HCT116 (cell line): ENCODE data around the gene PGM3. TPM values are rescaled to one million over a fixed set of nuclear protein-coding genes. Genes with fewer than 3 reads are reported as not detected.

Experiments
- ATAC-seq: fragments of 200-7000 bp; cut with Tn5 transposase; 2 replicates; pipeline ENCODE4 v1.9.1; 2020; ENCODE audit warnings: mild to moderate bottlenecking, moderate library complexity
- BruUV-seq: library from RNA; stranded (reverse); fragments of 400-500 nt; replicated peaks from 2 replicates; lab custom pipeline; 2021; lab: Mats Ljungman, UMichigan
- CTCF ChIA-PET: fragments of 300-600 bp; sonication (Branson Sonifier 250); formaldehyde crosslinking; loops from one replicate; lab custom pipeline; 2021; ENCODE audit warnings: antibody characterized with exemption; lab: Charles Lee
- POLR2A ChIA-PET: fragments of 300-600, 350-600 bp; sonication (Branson Sonifier 250); formaldehyde crosslinking; loops from one replicate; lab custom pipeline; 2021; ENCODE audit warnings: antibody characterized with exemption; lab: Charles Lee
- RAD21 ChIA-PET, 2 experiments: fragments of 300-600 bp; sonication (Branson Sonifier 250); formaldehyde crosslinking; loops; one replicate each; lab custom pipeline; 2023; ENCODE audit warnings: low total read pairs in 2 of 2; ENCODE audit not compliant: uncharacterized antibody in 2 of 2, unreplicated experiment in 2 of 2, low non-redundant PET in 1 of 2; lab: Charles Lee
- DNase-seq: peaks from one replicate; pipeline ENCODE4 v3.0.0-alpha.2; 2010; ENCODE audit warnings: low read depth, low spot score
- H2AFZ ChIP-seq: fragments of 200-600 bp; shearing (Covaris generic), sonication (generic); 2 replicates; pipeline ENCODE4 v1.6.1; 2017; ENCODE audit warnings: low read depth, mixed run types, mixed read lengths, antibody characterized with exemption, low read length; ENCODE audit not compliant: poor library complexity, severe bottlenecking
- H3K27ac ChIP-seq: 2 replicates; pipeline ENCODE4 v1.5.1; 2012; ENCODE audit warnings: low read depth, low read length
- H3K27me3 ChIP-seq: fragments of 200-600 bp; sonication (generic); 2 replicates; pipeline ENCODE4 v1.6.1; 2016; ENCODE audit warnings: mixed run types, low read length, mixed read lengths; ENCODE audit not compliant: insufficient read depth
- H3K36me3 ChIP-seq, 2 experiments: fragments of 200-500 bp in 1 of 2; fragments of 200-600 bp in 1 of 2; sonication (Bioruptor generic) in 1 of 2; sonication (generic) in 1 of 2; 2 replicates each; pipeline versions ENCODE4 v1.5.1 to v1.6.1; 2014 to 2016; ENCODE audit warnings: low read length in 2 of 2, inconsistent platforms in 1 of 2, mixed read lengths in 1 of 2, mixed run types in 1 of 2; ENCODE audit not compliant: insufficient read depth in 2 of 2, control insufficient read depth in 1 of 2
- H3K4me1 ChIP-seq, 2 experiments: fragments of 200-600 bp in 1 of 2; sonication (generic) in 1 of 2; 2 replicates each; pipeline versions ENCODE4 v1.5.1 to v1.6.1; 2012 to 2017; ENCODE audit warnings: low read length in 2 of 2, inconsistent platforms in 1 of 2, mild to moderate bottlenecking in 1 of 2, mixed read lengths in 1 of 2, mixed run types in 1 of 2, moderate library complexity in 1 of 2; ENCODE audit not compliant: insufficient read depth in 2 of 2, control insufficient read depth in 1 of 2
- H3K4me2 ChIP-seq: fragments of 200-600 bp; sonication (generic); 2 replicates; pipeline ENCODE4 v1.6.1; 2017; ENCODE audit warnings: mixed run types, low read length, mixed read lengths
- H3K4me3 ChIP-seq, 2 experiments: fragments of 200-600 bp in 1 of 2; sonication (generic) in 1 of 2; replicated peaks in 1 of 2; 2 replicates each; pipeline ENCODE4 v1.5.1; 2011 to 2016; ENCODE audit warnings: low read length in 2 of 2, control low read depth in 1 of 2, low read depth in 1 of 2, mild to moderate bottlenecking in 1 of 2, mixed read lengths in 1 of 2, mixed run types in 1 of 2
- H3K79me2 ChIP-seq: fragments of 200-600 bp; sonication (generic); 2 replicates; pipeline ENCODE4 v1.6.1; 2017; ENCODE audit warnings: mild to moderate bottlenecking, mixed run types, low read length, moderate library complexity, mixed read lengths; ENCODE audit not compliant: insufficient read depth
- H3K9ac ChIP-seq: fragments of 200-600 bp; sonication (generic); 2 replicates; pipeline ENCODE4 v1.6.1; 2016; ENCODE audit warnings: low read length, mixed read lengths
- H3K9me2 ChIP-seq: fragments of 200-600 bp; sonication (generic), shearing (Covaris generic); 2 replicates; pipeline ENCODE4 v1.6.1; 2017; ENCODE audit warnings: mixed run types, mild to moderate bottlenecking, moderate library complexity; ENCODE audit not compliant: insufficient read depth
- H3K9me3 ChIP-seq, 2 experiments: fragments of 200-500 bp in 1 of 2; fragments of 200-600 bp in 1 of 2; sonication (Bioruptor generic) in 1 of 2; sonication (generic) in 1 of 2; 2 replicates each; pipeline ENCODE4 v1.6.1; 2014 to 2017; ENCODE audit warnings: low read length in 2 of 2, mixed read lengths in 2 of 2, inconsistent platforms in 1 of 2, low read depth in 1 of 2, mild to moderate bottlenecking in 1 of 2, mixed run types in 1 of 2, moderate library complexity in 1 of 2; ENCODE audit not compliant: control insufficient read depth in 1 of 2, insufficient read depth in 1 of 2
- H4K20me1 ChIP-seq: fragments of 200-600 bp; sonication (generic), shearing (Covaris generic); 2 replicates; pipeline ENCODE4 v1.6.1; 2017; ENCODE audit warnings: mixed run types, mild to moderate bottlenecking, moderate library complexity; ENCODE audit not compliant: insufficient read depth
- JUND ChIP-seq: IDR thresholded peaks from 2 replicates; pipeline ENCODE4 v1.6.1; 2012
- POLR2A ChIP-seq: IDR thresholded peaks from 2 replicates; pipeline ENCODE4 v1.7.0; 2011; ENCODE audit warnings: borderline replicate concordance; ENCODE audit not compliant: insufficient read depth, insufficient read length; ENCODE audit errors: extremely low read depth
- SIN3A ChIP-seq: IDR thresholded peaks from 2 replicates; pipeline ENCODE4 v1.6.1; 2012; ENCODE audit warnings: low read depth
- SP1 ChIP-seq: IDR thresholded peaks from 2 replicates; pipeline ENCODE4 v1.6.1; 2012; ENCODE audit warnings: low read depth
- SRF ChIP-seq: IDR thresholded peaks from 2 replicates; pipeline ENCODE4 v1.6.1; 2012; ENCODE audit warnings: low read depth
- TCF7L2 ChIP-seq: IDR thresholded peaks from 2 replicates; pipeline ENCODE4 v1.7.0; 2011; ENCODE audit warnings: borderline replicate concordance, inconsistent platforms; ENCODE audit not compliant: insufficient read depth, insufficient read length; ENCODE audit errors: extremely low read depth
- YY1 ChIP-seq: IDR thresholded peaks from 2 replicates; pipeline ENCODE4 v1.6.1; 2011; ENCODE audit warnings: low read length, low read depth, moderate library complexity, mild to moderate bottlenecking; ENCODE audit not compliant: insufficient replicate concordance; ENCODE audit errors: extremely low read depth
- intact Hi-C: fragments of 100-400 bp; cut with micrococcal nuclease; formaldehyde crosslinking; loops from 2 replicates; pipeline ENCODE4 v1.10.0; 2022
- total RNA-seq: library from RNA; stranded (reverse); gene quantifications from one replicate; pipeline ENCODE4 v1.2.1, GENCODE V29; 2021; ENCODE audit not compliant: unreplicated experiment
- TF ChIP-seq, protein P1 (sequence below): IDR thresholded peaks from 2 replicates; pipeline ENCODE4 v1.6.1; 2012
- TF ChIP-seq, protein P2 (sequence below), 3 experiments: fragments of 200-600 bp in 1 of 3; sonication (generic) in 1 of 3; IDR thresholded peaks in 2 of 3; conservative IDR thresholded peaks in 1 of 3; 2 replicates each; pipeline ENCODE4 v1.5.1; 2012 to 2017; ENCODE audit warnings: low read depth in 2 of 3, low read length in 2 of 3, antibody characterized with exemption in 1 of 3, borderline replicate concordance in 1 of 3, control low read depth in 1 of 3, mild to moderate bottlenecking in 1 of 3, mixed read lengths in 1 of 3, mixed run types in 1 of 3, moderate library complexity in 1 of 3; ENCODE audit not compliant: insufficient read depth in 1 of 3

The PGM3 gene
- total RNA-seq, 1 experiment from 2014 or later = 63.5 TPM

DNA sequence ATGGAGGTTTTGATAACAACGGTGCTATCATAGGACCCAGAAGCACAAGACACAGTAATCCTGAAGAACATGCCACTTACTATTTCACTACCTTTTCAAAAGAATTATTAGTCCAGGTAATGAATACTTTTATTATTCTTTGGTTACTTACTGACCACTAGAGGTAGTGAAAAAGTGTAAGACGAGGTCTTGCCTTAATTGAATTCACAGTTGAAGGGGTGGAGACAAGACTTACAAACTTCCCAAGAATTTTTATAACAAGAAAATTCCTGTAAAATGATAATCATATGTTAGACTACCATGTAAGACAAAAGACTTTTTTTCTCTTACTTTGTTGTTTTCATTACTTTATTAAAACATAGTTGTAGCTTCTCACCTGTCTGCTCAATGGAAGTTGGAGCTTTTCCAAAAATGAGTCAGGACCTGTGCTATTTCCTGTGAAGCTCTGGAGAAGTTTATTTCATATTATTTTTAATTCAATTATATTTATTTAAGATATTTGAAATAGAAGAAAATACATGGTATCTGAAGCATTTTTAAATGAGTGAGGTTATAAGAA is 73.2 kb downstream of the PGM3 start:
- H3K27me3 ChIP-seq = no peaks in the 10 kb centered on the region
- ChIA-PET RAD21 (no interaction called here), POLR2A (no interaction called here), CTCF (no interaction called here)
- no peaks in the 10 kb centered on the region for H3K9me2 ChIP-seq
- H3K36me3 ChIP-seq = no peaks in the 10 kb centered on the region
- no peaks in the 10 kb centered on the region for H4K20me1 ChIP-seq
- H3K9me3 ChIP-seq = no peaks in the 10 kb centered on the region
- H3K4me1 ChIP-seq = peaks cover 0 to 2% of the 10 kb centered on the region in 2 experiments; a peak in 1 of 4 replicates
- ATAC-seq = no peak
- intact Hi-C loops = no loop called here
- no peak overlapping the region for H3K4me3 ChIP-seq
- H3K79me2 ChIP-seq = no peaks in the 10 kb centered on the region
- no peak overlapping the region for H2AFZ ChIP-seq
- no peak overlapping the region for H3K27ac ChIP-seq
- H3K4me2 ChIP-seq = no peak overlapping the region
- no peak for DNase-seq
- TF ChIP-seq JUND (no peak), YY1 (no peak), SRF (no peak), POLR2A (no peak)
- TF ChIP-seq, protein P1, sequence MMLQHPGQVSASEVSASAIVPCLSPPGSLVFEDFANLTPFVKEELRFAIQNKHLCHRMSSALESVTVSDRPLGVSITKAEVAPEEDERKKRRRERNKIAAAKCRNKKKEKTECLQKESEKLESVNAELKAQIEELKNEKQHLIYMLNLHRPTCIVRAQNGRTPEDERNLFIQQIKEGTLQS = no peak
- no peak overlapping the region for H3K9ac ChIP-seq
- BruUV-seq = no TSS peak

DNA sequence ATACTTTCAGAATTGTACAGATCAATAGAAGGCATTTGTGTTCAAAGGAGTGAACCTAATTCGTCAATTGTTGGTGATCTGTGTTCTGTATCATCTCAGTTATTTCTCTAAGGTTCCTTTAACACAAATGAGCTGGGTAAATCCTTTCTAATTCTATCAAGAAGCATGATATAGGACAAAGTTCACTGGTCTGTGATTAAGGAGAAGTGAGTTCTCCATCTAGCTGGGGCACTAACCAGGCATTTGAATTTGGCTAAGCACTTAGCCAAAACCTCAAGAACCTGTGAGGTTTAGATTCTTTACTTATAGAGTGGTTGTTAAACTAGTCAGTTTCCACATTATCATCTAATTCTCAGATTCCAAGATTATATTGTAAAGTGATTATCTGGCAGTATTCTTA is 75.3 kb downstream of the PGM3 start:
- DNase-seq = no peak
- intact Hi-C loops = no loop called here
- POLR2A ChIA-PET = no interaction called here

More for the DNA sequence above, 75.3 kb downstream of the PGM3 start:
- Histone ChIP-seq H3K79me2 (no peaks in the 10 kb centered on the region), H2AFZ (no peak overlapping the region), H4K20me1 (no peaks in the 10 kb centered on the region), H3K9me2 (no peaks in the 10 kb centered on the region), H3K9ac (no peak overlapping the region), H3K4me2 (no peak overlapping the region), H3K27ac (no peak overlapping the region), H3K4me3 (no peak overlapping the region), H3K36me3 (no peaks in the 10 kb centered on the region), H3K27me3 (no peaks in the 10 kb centered on the region), H3K9me3 (no peaks in the 10 kb centered on the region), H3K4me1 (peaks cover 0 to 2% of the 10 kb centered on the region in 2 experiments; a peak in 1 of 4 replicates)
- no TSS peak for BruUV-seq
- TF ChIP-seq SIN3A (no peak), TCF7L2 (no peak), SP1 (no peak)
- TF ChIP-seq, protein P2, sequence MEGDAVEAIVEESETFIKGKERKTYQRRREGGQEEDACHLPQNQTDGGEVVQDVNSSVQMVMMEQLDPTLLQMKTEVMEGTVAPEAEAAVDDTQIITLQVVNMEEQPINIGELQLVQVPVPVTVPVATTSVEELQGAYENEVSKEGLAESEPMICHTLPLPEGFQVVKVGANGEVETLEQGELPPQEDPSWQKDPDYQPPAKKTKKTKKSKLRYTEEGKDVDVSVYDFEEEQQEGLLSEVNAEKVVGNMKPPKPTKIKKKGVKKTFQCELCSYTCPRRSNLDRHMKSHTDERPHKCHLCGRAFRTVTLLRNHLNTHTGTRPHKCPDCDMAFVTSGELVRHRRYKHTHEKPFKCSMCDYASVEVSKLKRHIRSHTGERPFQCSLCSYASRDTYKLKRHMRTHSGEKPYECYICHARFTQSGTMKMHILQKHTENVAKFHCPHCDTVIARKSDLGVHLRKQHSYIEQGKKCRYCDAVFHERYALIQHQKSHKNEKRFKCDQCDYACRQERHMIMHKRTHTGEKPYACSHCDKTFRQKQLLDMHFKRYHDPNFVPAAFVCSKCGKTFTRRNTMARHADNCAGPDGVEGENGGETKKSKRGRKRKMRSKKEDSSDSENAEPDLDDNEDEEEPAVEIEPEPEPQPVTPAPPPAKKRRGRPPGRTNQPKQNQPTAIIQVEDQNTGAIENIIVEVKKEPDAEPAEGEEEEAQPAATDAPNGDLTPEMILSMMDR (IDR thresholded peaks at IDR 0.05 in 2 of 3, conservative IDR thresholded peaks at IDR 0.05 in 1 of 3; ENCODE audit: borderline replicate concordance in 1 of 3, insufficient read depth in 1 of 3, low read depth in 2 of 3, low read length in 2 of 3) = no peak
- RAD21 ChIA-PET = no interaction called here
- no peak for ATAC-seq
- CTCF ChIA-PET = no interaction called here

Other genes with a start within 250 kb of the PGM3 start
- gene UBE3D, start 127.4 kb downstream of the PGM3 start, total RNA-seq = 9.0 TPM
- 7.1 TPM for gene DOP1A, start 125.6 kb downstream of the PGM3 start, total RNA-seq
- 3.6 TPM for gene RWDD2A, start 92 bp upstream of the PGM3 start, total RNA-seq
- gene ME1, start 237.8 kb upstream of the PGM3 start, total RNA-seq = 40.5 TPM